Activated naive CD4-positive, alpha-beta T cell treated with anti-CD3 and anti-CD28 coated beads, Interleukin-2, amount 50 U/mL, for 16 hours (primary cell): ENCODE data around the gene SZT2.

Experiments used
- DNase-seq: peaks from one replicate; pipeline ENCODE4 v3.0.0-alpha.2; 2020

Gene SZT2

GRCh38 chr1:43426221-43426620 is 36.5 kb downstream of the SZT2 start:
- DNase-seq = no peak

- DNase-seq = no peak
Observed at GRCh38 chr1:43427524-43427923, 37.8 kb downstream of the SZT2 start.

- no peak for DNase-seq
Observed at GRCh38 chr1:43427941-43428340, 38.2 kb downstream of the SZT2 start.

- DNase-seq = peak; percentile 1
Observed at GRCh38 chr1:43430831-43431230, 41.1 kb downstream of the SZT2 start.

- DNase-seq = peak; percentile 2
Observed at GRCh38 chr1:43431676-43432075, 42.0 kb downstream of the SZT2 start.

- DNase-seq = peak; percentile 8
Observed at GRCh38 chr1:43432171-43432860, 42.6 kb downstream of the SZT2 start.

- DNase-seq = peak; percentile 1
Observed at GRCh38 chr1:43432907-43433306, 43.2 kb downstream of the SZT2 start.

- no peak for DNase-seq
Observed at GRCh38 chr1:43434256-43434655, 44.6 kb downstream of the SZT2 start.

- DNase-seq = peak; percentile 1
Observed at GRCh38 chr1:43435146-43436145, 45.7 kb downstream of the SZT2 start.

GRCh38 chr1:43436371-43436770 is 46.7 kb downstream of the SZT2 start:
- peak; percentile 0 for DNase-seq

- DNase-seq = peak; percentile 5
Observed at GRCh38 chr1:43437031-43437973, 47.6 kb downstream of the SZT2 start.

- DNase-seq = no peak
Observed at GRCh38 chr1:43438006-43438405, 48.3 kb downstream of the SZT2 start.

- peak; percentile 1 for DNase-seq
Observed at GRCh38 chr1:43438576-43438952, 48.9 kb downstream of the SZT2 start.

GRCh38 chr1:43438953-43439581 is 49.4 kb downstream of the SZT2 start:
- peak; percentile 5 for DNase-seq

- DNase-seq = peak; percentile 3
Observed at GRCh38 chr1:43439781-43440180, 50.1 kb downstream of the SZT2 start.

- DNase-seq = peak; percentile 5
Observed at GRCh38 chr1:43440358-43440757, 50.7 kb downstream of the SZT2 start.

- DNase-seq = no peak
Observed at GRCh38 chr1:43441166-43441893, 51.6 kb downstream of the SZT2 start.

GRCh38 chr1:43441894-43442637 is 52.4 kb downstream of the SZT2 start:
- DNase-seq = peak; percentile 2

GRCh38 chr1:43442756-43443155 is 53.1 kb downstream of the SZT2 start:
- DNase-seq = peak; percentile 9

- peak; percentile 4 for DNase-seq
Observed at GRCh38 chr1:43443197-43443946, 53.7 kb downstream of the SZT2 start.
